Measurements from ENCODE around the gene RBM12. TPM values are rescaled to one million over a fixed set of nuclear protein-coding genes. Genes with fewer than 3 reads are reported as not detected.

Gene RBM12
- total and polyA plus RNA-seq, 2 of the 4 experiments (the other 2 are of a cell fraction) = 44.7 to 65.8 TPM

- H3K56ac ChIP-seq (ENCODE audit: extremely low read depth, insufficient read depth, low read length) = no peak overlapping the region
- peaks cover 88% of the 10 kb centered on the region for H4K20me1 ChIP-seq (ENCODE audit: insufficient read depth, low read length)
- no peak overlapping the region for H3K4me3 ChIP-seq (ENCODE audit: insufficient read depth, low read depth, low read length)
- ChIA-PET CTCF (no interaction called here), POLR2A (ENCODE audit: unreplicated experiment) (no interaction called here)
- WGBS, 2 experiments (ENCODE audit: extremely low coverage in 2 of 2, insufficient read length in 1 of 2) = no CpG with 5 or more reads among the region's 3 CpGs
- H3K4me2 ChIP-seq (ENCODE audit: low read depth, low read length) = no peak overlapping the region
- no peak overlapping the region for H3K23ac ChIP-seq (ENCODE audit: low read depth, low read length)
- no peak overlapping the region for H4K5ac ChIP-seq (ENCODE audit: low read depth, low read length)
- H4K91ac ChIP-seq (ENCODE audit: insufficient read depth, low read depth, low read length) = no peak overlapping the region
- H4K8ac ChIP-seq (ENCODE audit: low read depth in 2 of 2, low read length in 2 of 2) = no peak overlapping the region
- H2BK5ac ChIP-seq (ENCODE audit: low read depth, low read length, poor library complexity, severe bottlenecking) = no peak overlapping the region
- DNase-seq = no peak
- H3K4me1 ChIP-seq (ENCODE audit: control insufficient read depth, insufficient read depth, low read length) = peaks cover 7% of the 10 kb centered on the region
- no peak overlapping the region for H2AK9ac ChIP-seq (replicated peaks; ENCODE audit: low read depth, low read length, poor library complexity)
- H2AFZ ChIP-seq (replicated peaks; ENCODE audit: low read length, poor library complexity) = no peak overlapping the region
- no peaks in the 10 kb centered on the region for H3K27me3 ChIP-seq (ENCODE audit: control insufficient read depth, insufficient read depth, low read length)
- BruUV-seq (replicated peaks) = no TSS peak
- H3K9me3 ChIP-seq (ENCODE audit: control insufficient read depth, insufficient read depth, low read length) = no peaks in the 10 kb centered on the region
- peaks cover 25% of the 10 kb centered on the region for H3K36me3 ChIP-seq (ENCODE audit: control insufficient read depth, insufficient read depth, low read length)
- no peak overlapping the region for H2BK15ac ChIP-seq (ENCODE audit: low read depth, low read length)
- H3K9ac ChIP-seq (ENCODE audit: low read depth, low read length) = no peak overlapping the region
- no peak for ATAC-seq (ENCODE audit: low read depth)
- no peak overlapping the region for H2BK20ac ChIP-seq (ENCODE audit: low read depth, low read length)
- H3K18ac ChIP-seq (ENCODE audit: low read depth, low read length) = no peak overlapping the region
- H3K27ac ChIP-seq (ENCODE audit: insufficient read depth, low read length) = no peak overlapping the region
- no peak for TF ChIP-seq BHLHE40 (IDR thresholded peaks at IDR 0.05; ENCODE audit: low read depth, low read length)
- no peak for TF ChIP-seq MAZ (IDR thresholded peaks at IDR 0.05; ENCODE audit: borderline replicate concordance, low read depth, low read length)
- TF ChIP-seq FOS (IDR thresholded peaks at IDR 0.05; ENCODE audit: low read depth, low read length) = no peak
- TF ChIP-seq RAD21 (IDR thresholded peaks at IDR 0.05; ENCODE audit: low read length) = no peak
- TF ChIP-seq CEBPB (IDR thresholded peaks at IDR 0.05; ENCODE audit: low read depth, low read length) = no peak
- no peak for TF ChIP-seq RFX5 (IDR thresholded peaks at IDR 0.05; ENCODE audit: low read depth, low read length)
- TF ChIP-seq MXI1 (IDR thresholded peaks at IDR 0.05; ENCODE audit: borderline replicate concordance, low read depth, low read length) = no peak
- TF ChIP-seq CTCF (conservative IDR thresholded peaks at IDR 0.05; ENCODE audit: low read depth, low read length) = no peak
- TF ChIP-seq RCOR1 (IDR thresholded peaks at IDR 0.05; ENCODE audit: insufficient replicate concordance, low read length) = no peak
- no peak for TF ChIP-seq NFE2L2 (IDR thresholded peaks at IDR 0.05; ENCODE audit: low read depth, low read length)
- TF ChIP-seq POLR2A (IDR thresholded peaks at IDR 0.05; ENCODE audit: low read depth, low read length) = no peak
- no peak for TF ChIP-seq ELK1 (IDR thresholded peaks at IDR 0.05; ENCODE audit: borderline replicate concordance, low read depth, low read length)
- no peak for TF ChIP-seq MAFK (IDR thresholded peaks at IDR 0.05; ENCODE audit: low read depth, low read length)
- no peak for TF ChIP-seq SMC3 (IDR thresholded peaks at IDR 0.05; ENCODE audit: low read depth, low read length)
- TF ChIP-seq CHD1 (IDR thresholded peaks at IDR 0.05; ENCODE audit: low read depth, low read length) = no peak
- no peak for TF ChIP-seq USF2 (IDR thresholded peaks at IDR 0.05; ENCODE audit: low read depth, low read length)
- in situ Hi-C loops (cut with MboI; ENCODE audit: low sequenced_read_pairs) = no loop called here
- dilution Hi-C loops (cut with HindIII; ENCODE audit: low sequenced_read_pairs, unreplicated experiment) = no loop called here
- intact Hi-C loops (cut with micrococcal nuclease) = no loop called here
- H3K4ac ChIP-seq (ENCODE audit: low read depth, low read length) = no peak overlapping the region
- H2BK120ac ChIP-seq (ENCODE audit: low read depth, low read length) = no peak overlapping the region
- H3K79me1 ChIP-seq (ENCODE audit: low read depth in 1 of 2, low read length in 2 of 2) = peaks cover 41 to 82% of the 10 kb centered on the region in 2 experiments
- peaks cover 19% of the 10 kb centered on the region for H3K9me1 ChIP-seq (ENCODE audit: insufficient read depth, low read length)
- no peak overlapping the region for H3K14ac ChIP-seq (replicated peaks; ENCODE audit: low read depth, low read length)
- no peak overlapping the region for H2AK5ac ChIP-seq (ENCODE audit: low read depth, low read length)
These were observed 14.1 kb downstream of the RBM12 start for GRCh38 chr20:35650632-35651031.

All from IMR-90 (cell line).